Activated T-helper 1 cell treated with Interleukin-2 at 50 U/mL for 16 hours (primary cell): ENCODE measurements around the gene RETN.

Experiments used
- DNase-seq: peaks from one replicate; pipeline ENCODE4 v3.0.0-alpha.2; 2020; ENCODE audit warnings: low read depth

RETN gene

DNA sequence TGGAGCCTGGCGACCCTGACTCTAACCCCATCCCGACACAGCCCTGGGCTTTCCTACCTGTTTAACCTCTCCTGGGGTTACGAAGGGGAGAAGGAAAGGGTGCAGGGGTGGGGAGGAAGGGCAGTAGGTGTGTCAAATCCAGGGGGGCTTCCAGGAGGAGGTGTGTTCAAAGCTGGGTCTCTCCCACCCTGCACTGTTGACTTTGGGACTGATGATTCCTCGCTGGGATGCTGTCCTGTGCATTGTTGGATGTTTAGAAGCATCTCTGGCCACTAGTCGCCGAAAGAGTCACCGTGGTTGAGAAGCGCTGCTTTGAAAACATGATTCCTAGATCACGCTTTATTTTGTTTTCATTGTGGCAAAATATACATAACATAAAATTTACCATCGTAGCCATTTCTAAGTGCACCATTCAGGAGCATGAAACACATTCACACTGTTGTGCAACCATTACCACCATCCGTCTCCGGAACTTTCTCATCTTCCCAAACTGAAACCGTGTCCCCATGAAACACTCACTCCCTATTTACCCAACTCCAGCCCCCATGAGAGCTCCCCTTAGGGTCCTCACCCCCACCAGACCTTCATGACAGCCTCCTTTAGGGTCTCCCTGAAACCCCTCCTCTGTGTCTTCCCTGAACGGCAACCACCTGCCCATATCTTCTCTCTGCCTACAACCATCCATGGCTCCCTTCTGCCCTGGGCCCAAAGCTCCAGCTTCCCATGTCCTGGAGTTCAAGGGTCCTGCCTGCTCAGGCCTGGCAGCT is 37.5 kb downstream of the RETN start:
- no peak for DNase-seq

DNA sequence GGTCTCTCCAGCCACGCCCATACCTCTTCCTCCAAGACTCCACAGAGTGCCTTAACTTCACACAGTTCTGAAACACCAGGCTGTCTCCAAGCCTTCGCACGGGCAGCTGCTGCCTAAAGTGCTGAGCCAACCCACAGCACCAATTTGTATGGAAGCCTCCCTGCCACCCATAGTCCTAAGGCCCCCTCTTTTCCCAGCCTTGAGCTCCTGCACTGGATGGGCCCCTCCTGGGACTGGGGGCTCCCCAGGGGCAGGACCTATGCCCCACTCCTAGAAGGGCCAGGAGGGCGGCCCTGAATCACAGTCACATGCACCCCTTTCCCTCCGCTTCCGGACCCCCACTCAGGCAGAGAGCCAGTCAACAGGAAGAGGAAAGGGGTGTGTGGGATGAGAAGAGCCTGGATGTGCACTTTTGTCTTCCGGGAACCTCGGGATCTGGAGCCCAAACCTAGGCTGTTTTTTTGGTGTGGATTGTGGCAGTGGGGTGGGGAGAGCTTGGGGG is 38.2 kb downstream of the RETN start:
- no peak for DNase-seq

DNA sequence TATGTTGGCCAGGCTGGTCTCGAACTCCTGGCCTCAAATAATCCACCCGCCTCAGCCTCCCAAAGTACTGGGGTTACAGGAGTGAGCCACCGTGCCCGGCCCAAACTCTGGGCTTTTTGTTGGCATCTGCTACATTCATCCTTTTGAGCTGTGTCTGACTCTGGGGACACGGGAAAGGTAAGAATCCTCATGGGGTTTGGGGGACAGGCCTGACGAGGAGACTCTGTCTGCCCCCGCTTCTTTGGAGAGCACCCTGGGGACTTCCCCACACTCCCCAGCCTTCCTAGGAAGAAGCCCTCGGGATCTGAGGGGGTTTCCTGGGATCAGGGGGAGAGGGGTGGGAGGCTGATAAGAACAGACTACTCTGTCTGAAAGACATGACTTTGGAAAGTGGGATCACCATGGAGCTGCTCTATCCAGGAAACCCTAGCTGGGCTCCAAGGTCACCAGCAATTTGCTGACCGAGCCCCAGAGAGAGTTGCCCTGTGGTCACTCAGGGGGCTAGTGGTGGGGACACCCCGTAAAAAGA is 41.1 kb downstream of the RETN start:
- no peak for DNase-seq

DNA sequence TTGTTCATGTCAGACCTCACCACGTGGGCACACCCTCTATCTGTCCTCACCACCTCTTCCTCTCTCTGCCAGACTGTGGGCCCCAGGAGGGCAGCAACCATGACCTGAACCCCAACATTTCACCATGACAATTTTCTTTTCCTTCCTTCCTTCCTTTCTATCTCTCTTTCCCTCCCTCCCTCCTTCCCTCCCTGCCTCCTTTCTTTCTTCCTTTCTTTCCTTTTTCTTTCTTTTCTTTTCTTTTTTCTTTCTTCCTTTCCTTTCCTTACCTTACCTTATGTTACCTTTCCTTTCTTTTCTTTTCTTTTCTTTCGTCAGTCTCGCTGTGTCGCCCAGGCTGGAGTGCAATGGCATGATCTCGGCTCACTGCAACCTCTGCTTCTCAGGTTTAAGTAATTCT is 41.8 kb downstream of the RETN start:
- no peak for DNase-seq

DNA sequence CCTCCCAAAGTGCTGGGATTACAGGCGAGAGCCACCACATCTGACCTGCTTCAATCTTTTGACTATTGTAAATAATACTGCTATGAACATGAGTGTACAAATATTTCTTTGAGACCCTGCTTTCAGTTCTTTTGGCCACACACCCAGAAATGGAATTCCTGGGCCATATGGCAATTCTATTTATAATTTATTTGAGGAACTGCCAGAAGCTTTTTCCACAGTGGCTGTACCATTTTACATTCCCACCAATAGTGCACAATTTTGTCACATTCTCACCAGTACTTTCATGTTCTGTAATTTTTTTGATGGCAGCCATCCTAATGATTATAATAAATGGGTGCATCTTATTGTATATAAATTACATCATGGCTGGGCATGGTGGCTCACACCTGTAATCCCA is 46.8 kb downstream of the RETN start:
- DNase-seq: no peak

DNA sequence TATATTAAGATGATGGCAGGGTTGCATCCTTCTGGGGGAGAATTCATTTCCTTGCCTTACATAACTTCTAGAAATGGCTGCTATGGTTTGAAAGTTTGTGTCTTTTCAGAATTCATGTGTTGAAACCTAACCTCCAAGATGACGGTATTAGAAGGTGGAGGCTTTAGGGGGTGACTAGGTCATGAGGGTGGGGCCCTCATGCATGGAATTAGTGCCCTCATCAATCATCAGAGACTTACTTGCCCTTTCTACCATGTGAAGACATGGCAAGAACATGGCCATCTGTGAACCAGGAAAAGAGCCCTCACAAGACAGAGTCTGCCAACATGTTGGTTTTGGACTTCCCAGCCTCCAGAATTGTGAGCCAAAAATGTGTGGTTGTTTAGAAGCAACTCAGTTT is 47.9 kb downstream of the RETN start:
- no peak for DNase-seq

DNA sequence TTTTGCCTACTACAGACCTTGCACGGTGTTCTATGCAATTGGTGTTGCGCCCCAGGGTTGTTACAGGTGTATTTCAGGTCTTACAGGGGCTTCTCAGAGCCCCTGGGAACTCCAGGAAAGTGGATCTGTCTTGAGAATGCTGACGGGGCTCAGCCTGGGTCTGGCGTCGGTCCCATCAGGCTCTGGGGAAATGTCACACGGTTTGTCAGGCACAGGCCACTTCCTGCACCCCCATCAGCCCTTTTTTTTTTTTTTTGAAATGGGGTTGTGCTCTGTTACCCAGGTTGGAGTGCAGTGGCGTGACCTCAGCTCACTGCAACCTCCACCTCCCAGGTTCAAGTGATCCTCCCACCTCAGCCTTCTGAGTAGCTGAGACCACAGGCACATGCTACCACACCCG is 49.8 kb downstream of the RETN start:
- DNase-seq: no peak
